ENCODE results near the gene DDX50.
"Not testable (repeated sequence)": the region's sequence is repeated elsewhere in the genome, so short reads cannot be mapped to it uniquely, and the experiment has no call there.

Gene DDX50

GRCh38 chr10:68902382-68902781 lies 1.3 kb downstream of the DDX50 start:
- H3K9ac ChIP-seq (ENCODE audit: insufficient read length, low read depth): no peak overlapping the region
- TF ChIP-seq YY1 (IDR thresholded peaks at IDR 0.05; ENCODE audit: insufficient read depth, insufficient read length): no peak
- TF ChIP-seq ZNF274 (IDR thresholded peaks at IDR 0.05; ENCODE audit: low read depth, low read length): no peak
- no peak for TF ChIP-seq SUZ12 (IDR thresholded peaks at IDR 0.05; ENCODE audit: extremely low read depth, insufficient read depth, insufficient read length)
- H3K36me3 ChIP-seq (ENCODE audit: insufficient read depth, insufficient read length, low read length): peaks cover 19% of the 10 kb centered on the region
- no peak for DNase-seq (ENCODE audit: low read depth, low spot score)
- H3K27me3 ChIP-seq (ENCODE audit: insufficient read depth, insufficient read length): no peaks in the 10 kb centered on the region
- H3K4me3 ChIP-seq (ENCODE audit: insufficient read length, low read depth): no peak overlapping the region
- H3K9me3 ChIP-seq (ENCODE audit: insufficient read depth, low read length): no peaks in the 10 kb centered on the region
- H3K4me1 ChIP-seq (ENCODE audit: insufficient read depth, insufficient read length): no peaks in the 10 kb centered on the region

GRCh38 chr10:68924593-68924992 lies 23.5 kb downstream of the DDX50 start:
- no peak overlapping the region for H3K9ac ChIP-seq (ENCODE audit: insufficient read length, low read depth)
- no peaks in the 10 kb centered on the region for H3K9me3 ChIP-seq (ENCODE audit: insufficient read depth, low read length)
- H3K4me3 ChIP-seq (ENCODE audit: insufficient read length, low read depth): no peak overlapping the region
- peaks cover 24% of the 10 kb centered on the region for H3K36me3 ChIP-seq (ENCODE audit: insufficient read depth, insufficient read length, low read length)
- TF ChIP-seq ZNF274 (IDR thresholded peaks at IDR 0.05; ENCODE audit: low read depth, low read length) (no peak), YY1 (IDR thresholded peaks at IDR 0.05; ENCODE audit: insufficient read depth, insufficient read length) (no peak), SUZ12 (IDR thresholded peaks at IDR 0.05; ENCODE audit: extremely low read depth, insufficient read depth, insufficient read length) (no peak)
- DNase-seq (ENCODE audit: low read depth, low spot score): no peak
- H3K27me3 ChIP-seq (ENCODE audit: insufficient read depth, insufficient read length): no peaks in the 10 kb centered on the region
- no peaks in the 10 kb centered on the region for H3K4me1 ChIP-seq (ENCODE audit: insufficient read depth, insufficient read length)

GRCh38 chr10:68925489-68925888 lies 24.4 kb downstream of the DDX50 start:
- H3K4me1 ChIP-seq (ENCODE audit: insufficient read depth, insufficient read length): no peaks in the 10 kb centered on the region
- no peaks in the 10 kb centered on the region for H3K27me3 ChIP-seq (ENCODE audit: insufficient read depth, insufficient read length)
- TF ChIP-seq SUZ12 (IDR thresholded peaks at IDR 0.05; ENCODE audit: extremely low read depth, insufficient read depth, insufficient read length): no peak
- TF ChIP-seq ZNF274 (IDR thresholded peaks at IDR 0.05; ENCODE audit: low read depth, low read length): no peak
- no peak for TF ChIP-seq YY1 (IDR thresholded peaks at IDR 0.05; ENCODE audit: insufficient read depth, insufficient read length)
- H3K9ac ChIP-seq (ENCODE audit: insufficient read length, low read depth): no peak overlapping the region
- H3K36me3 ChIP-seq (ENCODE audit: insufficient read depth, insufficient read length, low read length): peaks cover 21% of the 10 kb centered on the region
- DNase-seq (ENCODE audit: low read depth, low spot score): no peak
- H3K4me3 ChIP-seq (ENCODE audit: insufficient read length, low read depth): no peak overlapping the region
- H3K9me3 ChIP-seq (ENCODE audit: insufficient read depth, low read length): no peaks in the 10 kb centered on the region

- H3K4me1 ChIP-seq (ENCODE audit: insufficient read depth, insufficient read length); H3K4me3 ChIP-seq (ENCODE audit: insufficient read length, low read depth); DNase-seq (ENCODE audit: low read depth, low spot score); H3K27me3 ChIP-seq (ENCODE audit: insufficient read depth, insufficient read length); H3K9me3 ChIP-seq (ENCODE audit: insufficient read depth, low read length); H3K9ac ChIP-seq (ENCODE audit: insufficient read length, low read depth): not testable (repeated sequence)
- H3K36me3 ChIP-seq (ENCODE audit: insufficient read depth, insufficient read length, low read length): peaks cover 24% of the 10 kb centered on the region
Measured at GRCh38 chr10:68929157-68929556, 28.0 kb downstream of the DDX50 start.

- not testable (repeated sequence) for H3K27me3 ChIP-seq (ENCODE audit: insufficient read depth, insufficient read length); H3K9ac ChIP-seq (ENCODE audit: insufficient read length, low read depth); H3K4me3 ChIP-seq (ENCODE audit: insufficient read length, low read depth); H3K9me3 ChIP-seq (ENCODE audit: insufficient read depth, low read length); DNase-seq (ENCODE audit: low read depth, low spot score); H3K4me1 ChIP-seq (ENCODE audit: insufficient read depth, insufficient read length)
- peaks cover 28% of the 10 kb centered on the region for H3K36me3 ChIP-seq (ENCODE audit: insufficient read depth, insufficient read length, low read length)
Measured at GRCh38 chr10:68929888-68930287, 28.8 kb downstream of the DDX50 start.

GRCh38 chr10:68932860-68933259 lies 31.7 kb downstream of the DDX50 start:
- DNase-seq (ENCODE audit: low read depth, low spot score); H3K9me3 ChIP-seq (ENCODE audit: insufficient read depth, low read length); H3K27me3 ChIP-seq (ENCODE audit: insufficient read depth, insufficient read length); H3K9ac ChIP-seq (ENCODE audit: insufficient read length, low read depth); H3K4me1 ChIP-seq (ENCODE audit: insufficient read depth, insufficient read length); H3K4me3 ChIP-seq (ENCODE audit: insufficient read length, low read depth): not testable (repeated sequence)
- peaks cover 32% of the 10 kb centered on the region for H3K36me3 ChIP-seq (ENCODE audit: insufficient read depth, insufficient read length, low read length)

- no peak for TF ChIP-seq SUZ12 (IDR thresholded peaks at IDR 0.05; ENCODE audit: extremely low read depth, insufficient read depth, insufficient read length)
- TF ChIP-seq ZNF274 (IDR thresholded peaks at IDR 0.05; ENCODE audit: low read depth, low read length): no peak
- TF ChIP-seq YY1 (IDR thresholded peaks at IDR 0.05; ENCODE audit: insufficient read depth, insufficient read length): no peak
- DNase-seq (ENCODE audit: low read depth, low spot score): no peak
- H3K9ac ChIP-seq (ENCODE audit: insufficient read length, low read depth): no peak overlapping the region
- no peaks in the 10 kb centered on the region for H3K27me3 ChIP-seq (ENCODE audit: insufficient read depth, insufficient read length)
- H3K4me1 ChIP-seq (ENCODE audit: insufficient read depth, insufficient read length): no peaks in the 10 kb centered on the region
- peaks cover 38% of the 10 kb centered on the region for H3K36me3 ChIP-seq (ENCODE audit: insufficient read depth, insufficient read length, low read length)
- H3K9me3 ChIP-seq (ENCODE audit: insufficient read depth, low read length): no peaks in the 10 kb centered on the region
- no peak overlapping the region for H3K4me3 ChIP-seq (ENCODE audit: insufficient read length, low read depth)
Measured at GRCh38 chr10:68934994-68935393, 33.9 kb downstream of the DDX50 start.

- DNase-seq (ENCODE audit: low read depth, low spot score): no peak
- no peaks in the 10 kb centered on the region for H3K4me1 ChIP-seq (ENCODE audit: insufficient read depth, insufficient read length)
- H3K27me3 ChIP-seq (ENCODE audit: insufficient read depth, insufficient read length): no peaks in the 10 kb centered on the region
- no peak for TF ChIP-seq ZNF274 (IDR thresholded peaks at IDR 0.05; ENCODE audit: low read depth, low read length)
- TF ChIP-seq SUZ12 (IDR thresholded peaks at IDR 0.05; ENCODE audit: extremely low read depth, insufficient read depth, insufficient read length): no peak
- no peak for TF ChIP-seq YY1 (IDR thresholded peaks at IDR 0.05; ENCODE audit: insufficient read depth, insufficient read length)
- H3K9me3 ChIP-seq (ENCODE audit: insufficient read depth, low read length): no peaks in the 10 kb centered on the region
- no peak overlapping the region for H3K9ac ChIP-seq (ENCODE audit: insufficient read length, low read depth)
- H3K36me3 ChIP-seq (ENCODE audit: insufficient read depth, insufficient read length, low read length): peaks cover 34% of the 10 kb centered on the region
- no peak overlapping the region for H3K4me3 ChIP-seq (ENCODE audit: insufficient read length, low read depth)
Measured at GRCh38 chr10:68938117-68938516, 37.0 kb downstream of the DDX50 start.

All from NT2/D1 (cell line).